Right atrium auricular region (tissue), 2 donors: ENCODE data around the gene RNF113B. TPM values are rescaled to one million over a fixed set of nuclear protein-coding genes. Genes with fewer than 3 reads are reported as not detected.

Experiments
- DNase-seq: peaks from one replicate; pipeline ENCODE4 v3.0.0-alpha.2; 2019; ENCODE audit warnings: low spot score
- H3K27ac ChIP-seq, 2 donors: fragments of 200-600 bp; sonication (generic); 1 replicate in 1 of 2; 2 replicates in 1 of 2; pipeline ENCODE4 v1.5.1; 2016 to 2019
- H3K27me3 ChIP-seq, 2 donors: fragments of 200-600 bp; sonication (generic); one replicate each; pipeline versions ENCODE4 v1.5.1 to v1.6.0; 2017 to 2019
- H3K36me3 ChIP-seq: fragments of 200-600 bp; sonication (generic); one replicate; pipeline ENCODE4 v1.5.1; 2016
- H3K4me1 ChIP-seq, 2 donors: fragments of 200-600 bp; sonication (generic); one replicate each; pipeline versions ENCODE4 v1.5.1 to v1.6.0; 2017 to 2019
- H3K4me3 ChIP-seq, 2 donors: fragments of 200-600 bp; sonication (generic); 1 replicate in 1 of 2; 2 replicates in 1 of 2; pipeline ENCODE4 v1.5.1; 2017 to 2019; ENCODE audit warnings: mild to moderate bottlenecking in 1 of 2, moderate library complexity in 1 of 2
- H3K9me3 ChIP-seq, 2 donors: fragments of 200-600 bp; sonication (generic); one replicate each; pipeline ENCODE4 v1.5.1; 2019
- CTCF ChIP-seq, 2 donors: fragments of 200-600 bp; sonication (generic); IDR thresholded peaks; one replicate each; pipeline ENCODE4 v1.5.1; 2019; ENCODE audit warnings: antibody characterized with exemption in 2 of 2
- total RNA-seq, 2 donors: library from RNA; depleted of rRNA; stranded (reverse); fragments of >200 nt; gene quantifications; one replicate each; pipeline ENCODE4 v1.1.0, GENCODE V29; 2016

Gene RNF113B
- total RNA-seq, 2 donors from 2014 or later: not detected

- TF ChIP-seq CTCF (IDR thresholded peaks at IDR 0.05): no peak
- Histone ChIP-seq H3K36me3 (no peaks in the 10 kb centered on the region), H3K4me3 (no peak overlapping the region), H3K4me1 (peaks cover 0 to 3% of the 10 kb centered on the region in 2 donors), H3K27ac (no peak overlapping the region), H3K9me3 (no peaks in the 10 kb centered on the region), H3K27me3 (no peaks in the 10 kb centered on the region)
- DNase-seq: no peak
Observed at GRCh38 chr13:98182153-98182552, 5.1 kb upstream of the RNF113B start.

- H3K36me3 ChIP-seq: peaks cover 4% of the 10 kb centered on the region
- no peaks in the 10 kb centered on the region for H3K27me3 ChIP-seq
- TF ChIP-seq CTCF (IDR thresholded peaks at IDR 0.05): no peak
- no peak overlapping the region for H3K27ac ChIP-seq
- DNase-seq: no peak
- no peaks in the 10 kb centered on the region for H3K9me3 ChIP-seq
- H3K4me1 ChIP-seq: no peaks in the 10 kb centered on the region
- no peak overlapping the region for H3K4me3 ChIP-seq
Observed at GRCh38 chr13:98181111-98181815, 4.2 kb upstream of the RNF113B start.

GRCh38 chr13:98180092-98180491, 3.0 kb upstream of the RNF113B start:
- no peaks in the 10 kb centered on the region for H3K9me3 ChIP-seq

GRCh38 chr13:98175823-98176222, 1.2 kb downstream of the RNF113B start:
- no peak for DNase-seq
- no peaks in the 10 kb centered on the region for H3K27me3 ChIP-seq
- TF ChIP-seq CTCF (IDR thresholded peaks at IDR 0.05): no peak
- H3K9me3 ChIP-seq: no peaks in the 10 kb centered on the region
- no peak overlapping the region for H3K4me3 ChIP-seq
- no peak overlapping the region for H3K27ac ChIP-seq
- H3K4me1 ChIP-seq: peaks cover 0 to 40% of the 10 kb centered on the region in 2 donors
- H3K36me3 ChIP-seq: peaks cover 4% of the 10 kb centered on the region

More at GRCh38 chr13:98180092-98180491, 3.0 kb upstream of the RNF113B start:
- Histone ChIP-seq H3K27ac (no peak overlapping the region), H3K4me3 (no peak overlapping the region), H3K27me3 (no peaks in the 10 kb centered on the region), H3K4me1 (no peaks in the 10 kb centered on the region), H3K36me3 (peaks cover 4% of the 10 kb centered on the region)
- DNase-seq: no peak
- no peak for TF ChIP-seq CTCF (IDR thresholded peaks at IDR 0.05)

- Histone ChIP-seq H3K4me1 (peaks cover 0 to 40% of the 10 kb centered on the region in 2 donors), H3K27ac (peak overlapping the region in 1 of 2 donors; percentile 68)
Observed at GRCh38 chr13:98175043-98175442, 2.0 kb downstream of the RNF113B start.

More at GRCh38 chr13:98175043-98175442, 2.0 kb downstream of the RNF113B start:
- no peak for DNase-seq
- H3K4me3 ChIP-seq: no peak overlapping the region
- no peak for TF ChIP-seq CTCF (IDR thresholded peaks at IDR 0.05)
- no peaks in the 10 kb centered on the region for H3K27me3 ChIP-seq
- peaks cover 4% of the 10 kb centered on the region for H3K36me3 ChIP-seq
- no peaks in the 10 kb centered on the region for H3K9me3 ChIP-seq
